ENCODE measurements around the gene ZNF180.

DNA sequence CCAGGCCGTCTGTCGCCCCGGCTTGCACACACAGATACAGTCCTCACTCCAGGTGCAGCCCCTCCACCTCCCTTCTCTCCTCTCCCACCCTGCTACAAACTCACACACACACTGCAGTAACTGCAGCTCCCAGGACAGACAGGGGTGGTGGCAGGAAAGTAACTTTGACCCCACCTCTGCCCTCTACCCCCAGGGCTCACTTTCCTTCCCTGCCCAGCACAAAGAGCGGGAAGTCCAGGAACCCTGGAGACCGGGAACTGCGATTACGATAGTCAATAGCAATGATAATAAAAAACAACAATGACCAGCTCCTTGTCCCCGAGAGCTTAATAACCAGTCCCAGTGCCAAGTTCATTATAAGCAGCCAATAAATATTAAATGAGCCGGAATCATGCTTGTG lies 29.2 kb upstream of the ZNF180 start, which contains the start of gene CEACAM20:
- TF ChIP-seq EZH2 (IDR thresholded peaks at IDR 0.05) (no peak), POLR2AphosphoS5 (IDR thresholded peaks at IDR 0.05; ENCODE audit: borderline replicate concordance, low read depth, low read length) (no peak), FOXP2 (optimal IDR thresholded peaks at IDR 0.05; ENCODE audit: control extremely low read depth, extremely low read length, insufficient read depth) (no peak)
